AML-193 (cell line): ENCODE measurements around the gene ZSWIM1.

ENCODE experiments used
- DNase-seq, 2 experiments: peaks; one replicate each; lab custom pipeline; 2025; lab: John Stamatoyannopoulos, UW

The ZSWIM1 gene

DNA sequence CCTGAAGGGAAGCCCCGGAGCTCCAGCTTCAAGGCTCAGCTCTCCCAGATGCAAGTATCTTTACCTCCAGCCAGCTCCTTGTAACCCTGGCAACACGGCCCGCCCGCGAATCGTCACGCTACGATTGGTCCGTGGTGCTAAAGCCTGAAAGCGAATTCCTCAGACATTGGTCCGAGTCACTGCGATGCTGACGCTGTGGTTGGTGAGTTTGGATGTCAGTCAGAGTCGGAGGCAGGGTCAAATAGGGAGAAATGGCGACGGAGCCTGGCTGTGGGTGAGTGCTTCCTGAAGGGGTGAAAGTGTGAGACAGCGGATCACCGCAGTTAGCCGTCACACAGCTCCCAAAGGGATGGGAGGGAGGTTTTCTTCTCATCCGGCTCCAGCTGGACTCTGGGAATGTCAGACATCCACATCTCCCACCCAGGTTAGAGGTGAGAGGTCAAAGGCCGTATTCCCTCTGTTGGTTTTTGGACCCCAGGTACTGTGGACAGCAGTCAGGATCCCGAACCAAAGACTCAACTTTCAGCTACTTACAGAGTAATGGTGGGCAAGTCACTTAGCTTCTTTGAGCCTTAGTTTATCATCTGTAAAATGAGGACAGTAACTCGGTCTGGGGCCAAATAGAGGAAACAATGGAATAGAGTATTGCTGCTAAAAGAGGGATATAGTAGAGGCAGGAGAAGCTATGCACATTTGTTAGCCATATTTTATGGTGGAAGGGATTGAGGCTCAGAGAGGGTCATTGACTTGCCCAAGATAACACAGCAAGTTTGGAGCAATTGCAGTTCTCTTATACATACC lies at the start of gene ZSWIM1:
ZSWIM1 (plus strand) TSS at position 240 of the 801 bp plus-strand sequence. CDS start 1,366 bp downstream, outside the sequence.
- peak; percentile 93 to 95 for DNase-seq

- DNase-seq: no peak
Measured at GRCh38 chr20:45832619-45833018, 48.4 kb upstream of the ZSWIM1 start.

DNA sequence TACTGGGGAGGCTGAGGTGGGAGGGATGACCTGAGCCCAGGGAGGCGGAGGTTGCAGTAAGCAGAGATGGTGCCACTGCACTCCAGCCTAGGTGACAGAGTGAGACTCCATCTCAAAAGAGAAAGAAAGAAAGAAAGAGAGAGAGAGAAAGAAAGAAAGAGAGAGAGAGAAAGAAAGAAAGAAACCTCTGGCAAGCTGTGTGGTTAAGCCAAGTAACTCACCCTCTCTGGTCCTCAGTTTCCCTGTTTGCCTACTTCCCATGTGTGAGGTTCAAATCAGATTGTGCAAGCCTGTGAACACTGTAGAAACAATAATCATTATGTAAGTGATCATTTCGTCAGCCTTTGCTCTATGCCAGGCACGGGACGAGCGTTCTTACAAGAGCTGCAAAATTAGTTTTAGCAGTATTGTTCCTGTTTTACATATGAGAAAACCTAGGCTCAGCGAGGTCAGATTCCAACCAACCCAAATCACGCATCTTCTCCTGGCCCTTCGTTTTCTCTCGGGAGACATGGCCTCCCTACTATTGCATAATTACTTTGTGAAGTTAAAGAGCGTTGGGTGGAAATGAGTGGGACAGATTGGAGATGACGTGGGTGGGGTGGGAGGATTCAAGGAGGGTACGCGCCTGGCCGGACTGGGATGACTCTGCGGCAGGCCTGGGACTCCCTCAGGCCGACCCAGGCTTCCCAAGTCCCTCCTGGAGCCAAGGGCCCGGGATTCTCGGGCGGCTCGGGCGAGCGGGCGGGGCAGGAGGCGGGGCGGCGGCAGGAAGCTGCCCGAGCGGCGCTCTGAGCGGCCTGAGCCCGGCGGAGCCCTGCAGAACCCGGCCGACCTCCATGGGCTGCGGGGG lies 47.8 kb upstream of the ZSWIM1 start, which contains the start of gene SNX21:
SNX21 (plus strand) TSS at position 770 of the 853 bp plus-strand sequence. CDS start 121 bp downstream, outside the sequence.
- peak; percentile 55 to 62 for DNase-seq

GRCh38 chr20:45833883-45834796 lies 46.9 kb upstream of the ZSWIM1 start:
- no peak for DNase-seq

- DNase-seq: no peak
Measured at GRCh38 chr20:45834797-45835161, 46.2 kb upstream of the ZSWIM1 start.

DNA sequence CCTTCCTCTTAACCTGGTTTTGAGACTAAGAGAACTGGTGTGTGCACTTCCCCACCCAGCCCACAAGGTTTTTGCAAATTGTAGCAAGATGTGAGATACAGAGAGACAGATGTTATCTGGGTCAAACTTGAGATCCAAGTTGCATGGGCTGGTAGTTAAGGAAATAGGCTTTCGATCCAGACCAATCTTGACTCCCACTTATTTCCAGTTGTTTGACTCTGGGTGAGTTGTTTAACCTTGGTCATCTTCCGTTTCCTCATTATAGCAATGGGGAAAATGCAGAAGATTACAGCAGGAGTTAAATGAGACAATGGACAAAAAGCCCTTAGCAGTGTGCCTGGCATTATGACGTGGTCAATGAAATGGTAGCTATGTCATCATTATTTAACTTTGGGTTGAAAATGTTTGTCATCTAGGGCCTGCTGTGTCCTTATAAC lies 45.7 kb upstream of the ZSWIM1 start:
- peak in 1 of 2 experiments; percentile 13 for DNase-seq

GRCh38 chr20:45835825-45836224 lies 45.2 kb upstream of the ZSWIM1 start:
- no peak for DNase-seq

- no peak for DNase-seq
Measured at GRCh38 chr20:45836841-45837240, 44.2 kb upstream of the ZSWIM1 start.

DNA sequence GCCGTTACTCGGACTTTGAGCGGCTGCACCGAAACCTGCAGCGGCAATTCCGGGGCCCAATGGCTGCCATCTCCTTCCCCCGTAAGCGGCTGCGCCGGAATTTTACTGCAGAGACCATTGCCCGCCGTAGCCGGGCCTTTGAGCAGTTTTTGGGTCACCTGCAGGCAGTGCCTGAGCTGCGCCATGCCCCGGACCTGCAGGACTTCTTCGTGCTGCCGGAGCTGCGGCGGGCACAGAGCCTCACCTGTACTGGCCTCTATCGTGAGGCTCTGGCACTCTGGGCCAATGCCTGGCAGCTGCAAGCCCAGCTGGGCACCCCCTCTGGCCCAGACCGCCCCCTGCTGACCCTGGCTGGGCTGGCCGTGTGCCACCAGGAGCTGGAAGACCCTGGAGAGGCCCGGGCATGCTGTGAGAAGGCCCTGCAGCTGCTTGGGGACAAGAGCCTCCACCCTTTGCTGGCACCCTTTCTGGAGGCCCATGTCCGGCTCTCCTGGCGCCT lies 40.3 kb upstream of the ZSWIM1 start:
- no peak for DNase-seq

DNA sequence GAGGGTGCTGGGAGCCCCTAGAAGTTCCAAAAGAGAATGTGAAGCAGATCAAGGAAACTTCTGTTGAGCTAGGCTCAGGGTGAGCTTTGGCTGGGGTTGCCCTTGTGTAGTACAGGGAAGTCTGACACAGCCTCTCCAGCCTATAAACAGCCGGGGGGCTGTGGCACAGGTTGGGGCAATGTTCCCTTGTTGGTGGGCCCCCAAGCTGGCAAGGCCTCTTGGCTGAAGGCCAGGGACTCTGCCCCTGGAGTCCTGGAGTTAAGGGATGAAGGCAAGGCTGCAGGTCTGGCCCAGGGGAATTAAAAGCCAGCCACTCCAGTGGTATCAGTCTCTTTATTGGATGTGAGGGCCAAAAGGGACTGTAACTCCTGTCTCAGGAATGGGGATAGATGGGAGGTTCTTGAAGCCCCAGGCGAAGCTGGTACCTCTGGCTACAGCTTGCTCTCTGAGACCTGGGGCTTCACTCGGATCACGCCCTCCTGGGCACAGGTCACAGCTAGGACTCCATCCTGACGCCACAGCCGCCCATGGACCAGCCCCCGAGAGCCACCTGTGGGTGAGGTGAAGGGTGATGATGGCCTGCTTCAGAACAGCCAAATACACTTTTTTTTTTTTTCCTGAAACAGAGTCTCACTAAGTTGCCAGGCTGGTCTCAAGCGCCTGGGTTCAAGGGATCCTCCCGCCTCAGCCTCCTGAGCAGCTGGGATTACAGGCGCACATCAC lies 39.5 kb upstream of the ZSWIM1 start:
- DNase-seq: no peak

GRCh38 chr20:45842169-45842812 lies 38.7 kb upstream of the ZSWIM1 start:
- no peak for DNase-seq

- no peak for DNase-seq
Measured at GRCh38 chr20:45843506-45843905, 37.5 kb upstream of the ZSWIM1 start.

GRCh38 chr20:45845452-45845851 lies 35.6 kb upstream of the ZSWIM1 start:
- no peak for DNase-seq

GRCh38 chr20:45848421-45848820 lies 32.6 kb upstream of the ZSWIM1 start:
- DNase-seq: no peak

DNA sequence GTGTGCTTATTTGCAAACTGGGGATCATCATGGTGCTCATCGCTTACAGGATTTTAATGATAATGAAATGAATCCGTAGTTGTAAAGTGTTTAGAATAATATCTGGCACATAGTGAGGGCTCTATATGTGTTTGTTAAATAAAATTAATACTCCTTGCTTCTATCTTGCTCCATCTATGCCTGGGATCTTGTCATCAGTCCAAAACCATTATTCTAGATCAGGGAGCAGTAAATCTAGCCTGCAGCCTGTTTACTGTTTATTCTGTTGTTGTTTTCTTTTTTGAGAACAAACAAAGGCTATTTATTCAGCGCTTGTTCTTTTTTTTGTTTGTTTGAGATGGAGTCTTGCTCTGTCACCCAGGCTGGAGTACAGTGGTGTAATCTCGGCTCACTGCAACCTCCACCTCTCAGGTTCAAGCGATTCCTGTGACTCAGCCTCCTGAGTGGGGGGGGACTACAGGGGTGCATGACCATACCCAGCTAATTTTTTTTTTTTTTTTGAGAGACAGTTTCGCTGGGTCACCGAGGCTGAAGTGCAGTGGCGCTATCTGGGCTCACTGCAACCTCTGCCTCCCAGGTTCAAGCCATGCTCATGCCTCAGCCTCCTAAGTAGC lies 32.0 kb upstream of the ZSWIM1 start:
- DNase-seq: no peak

GRCh38 chr20:45850238-45850637 lies 30.8 kb upstream of the ZSWIM1 start:
- DNase-seq: no peak

DNA sequence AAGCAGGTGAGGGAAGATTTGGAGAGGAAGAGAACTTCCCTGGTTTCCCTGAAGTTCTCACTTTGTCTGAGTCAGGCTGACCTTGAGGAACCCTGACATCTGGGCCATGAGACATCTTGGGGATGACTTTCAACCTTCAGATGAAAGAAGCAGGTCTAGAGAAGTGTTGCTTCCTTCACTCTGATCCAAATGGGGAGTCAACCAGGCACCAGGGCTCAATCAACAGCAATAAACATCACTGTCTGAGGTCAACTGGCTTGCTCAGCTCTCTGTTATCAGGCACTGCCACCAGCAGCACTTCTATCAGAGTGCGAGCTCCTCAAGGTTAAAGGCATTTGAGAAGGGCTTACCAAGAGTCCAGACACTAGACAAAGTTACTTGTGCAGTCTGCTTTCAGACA lies 30.1 kb upstream of the ZSWIM1 start:
- DNase-seq: no peak

DNA sequence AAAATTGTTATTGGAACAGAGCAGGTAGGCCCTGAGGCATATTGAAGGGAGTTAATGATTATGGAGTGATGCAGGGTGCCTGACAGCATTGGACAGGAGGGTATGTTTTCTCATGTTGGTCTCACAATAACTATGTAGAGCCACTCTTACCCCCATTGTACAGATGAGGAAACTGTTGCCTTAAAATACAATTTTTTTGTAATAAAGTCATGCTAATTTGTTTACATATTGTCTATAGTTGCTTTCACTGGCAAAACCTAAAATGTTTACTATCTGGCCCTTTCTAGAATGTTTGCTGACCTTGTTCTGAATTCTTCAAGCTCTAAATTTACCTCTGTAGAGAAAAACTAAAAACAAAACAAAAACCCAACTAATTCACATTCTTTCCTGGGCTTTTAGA lies 29.5 kb upstream of the ZSWIM1 start:
- no peak for DNase-seq

GRCh38 chr20:45852326-45852725 lies 28.7 kb upstream of the ZSWIM1 start:
- DNase-seq: no peak

GRCh38 chr20:45853484-45853883 lies 27.5 kb upstream of the ZSWIM1 start:
- DNase-seq: no peak
